Astrocyte (in vitro differentiated cells and primary cell): ENCODE data around the gene SERPINA1. TPM values are rescaled to one million over a fixed set of nuclear protein-coding genes. Genes with fewer than 3 reads are reported as not detected.
"Not testable (repeated sequence)": the region's sequence is repeated elsewhere in the genome, so short reads cannot be mapped to it uniquely, and the experiment has no call there.

Experiments used
- DNase-seq: peaks from one replicate; pipeline ENCODE4 v3.0.0-alpha.2; 2010; ENCODE audit warnings: low read depth
- FAIRE-seq: peaks from 2 replicates; lab custom pipeline; 2011; peaks lifted over from hg19 to GRCh38; lab: Jason Lieb, UNC
- H2AFZ ChIP-seq: 2 replicates; pipeline ENCODE4 v1.6.0; 2012; ENCODE audit warnings: low read depth, low read length, inconsistent platforms
- H3K27ac ChIP-seq: 2 replicates; pipeline ENCODE4 v1.5.1; 2011; ENCODE audit warnings: low read depth, low read length, inconsistent platforms
- H3K27me3 ChIP-seq: 2 replicates; pipeline ENCODE4 v1.6.0; 2011; ENCODE audit warnings: low read length, inconsistent platforms; ENCODE audit not compliant: insufficient read depth
- H3K36me3 ChIP-seq: 2 replicates; pipeline ENCODE4 v1.5.1; 2011; ENCODE audit warnings: low read length, inconsistent platforms; ENCODE audit not compliant: insufficient read depth
- H3K4me1 ChIP-seq: 2 replicates; pipeline ENCODE4 v1.5.1; 2011; ENCODE audit warnings: low read length, inconsistent platforms; ENCODE audit not compliant: insufficient read depth
- H3K4me2 ChIP-seq: 2 replicates; pipeline ENCODE4 v1.6.0; 2012; ENCODE audit warnings: low read length, inconsistent platforms
- H3K4me3 ChIP-seq: 2 replicates; pipeline ENCODE4 v1.5.1; 2011; ENCODE audit warnings: low read depth, mild to moderate bottlenecking, low read length, inconsistent platforms; ENCODE audit not compliant: insufficient read depth
- H3K79me2 ChIP-seq: 2 replicates; pipeline ENCODE4 v1.6.0; 2012; ENCODE audit warnings: mild to moderate bottlenecking, low read length, inconsistent platforms; ENCODE audit not compliant: insufficient read depth
- H3K9ac ChIP-seq: 2 replicates; pipeline ENCODE4 v1.6.0; 2012; ENCODE audit warnings: mild to moderate bottlenecking, low read length, inconsistent platforms
- H3K9me3 ChIP-seq: 2 replicates; pipeline ENCODE4 v1.5.1; 2012; ENCODE audit warnings: low read depth, mild to moderate bottlenecking, low read length, inconsistent platforms; ENCODE audit not compliant: insufficient read depth
- H4K20me1 ChIP-seq: 2 replicates; pipeline ENCODE4 v1.6.0; 2012; ENCODE audit warnings: low read length, inconsistent platforms; ENCODE audit not compliant: insufficient read depth
- H3K27ac Mint-ChIP-seq: one replicate; pipeline ENCODE4 v1.8.0; 2021; ENCODE audit warnings: mild to moderate bottlenecking, mixed read lengths; ENCODE audit not compliant: unreplicated experiment
- H3K27me3 Mint-ChIP-seq: one replicate; pipeline ENCODE4 v1.8.0; 2021; ENCODE audit warnings: low read depth, mixed read lengths; ENCODE audit not compliant: unreplicated experiment
- H3K36me3 Mint-ChIP-seq: one replicate; pipeline ENCODE4 v1.8.0; 2021; ENCODE audit warnings: low read depth, mixed read lengths; ENCODE audit not compliant: unreplicated experiment
- H3K4me1 Mint-ChIP-seq: one replicate; pipeline ENCODE4 v1.8.0; 2021; ENCODE audit warnings: low read depth, mixed read lengths; ENCODE audit not compliant: unreplicated experiment
- H3K4me3 Mint-ChIP-seq: one replicate; pipeline ENCODE4 v1.8.0; 2021; ENCODE audit warnings: mild to moderate bottlenecking, moderate library complexity, mixed read lengths; ENCODE audit not compliant: unreplicated experiment
- H3K9me3 Mint-ChIP-seq: one replicate; pipeline ENCODE4 v1.8.0; 2021; ENCODE audit warnings: mild to moderate bottlenecking, mixed read lengths; ENCODE audit not compliant: unreplicated experiment
- EZH2 ChIP-seq: IDR thresholded peaks from 2 replicates; pipeline ENCODE4 v1.6.1; 2012; ENCODE audit warnings: mild to moderate bottlenecking, low read length, inconsistent platforms; ENCODE audit not compliant: insufficient read depth
- total RNA-seq: library from RNA; stranded (reverse); gene quantifications from 2 replicates; pipeline ENCODE4 v1.2.1, GENCODE V29; 2021
- TF ChIP-seq, protein P1 (sequence below): IDR thresholded peaks from 2 replicates; pipeline ENCODE4 v1.5.1; 2011; ENCODE audit warnings: low read depth, mild to moderate bottlenecking, inconsistent platforms, low read length, moderate library complexity; ENCODE audit not compliant: insufficient read depth

The SERPINA1 gene
- total RNA-seq, 1 donor from 2014 or later = 0.98 TPM

DNA sequence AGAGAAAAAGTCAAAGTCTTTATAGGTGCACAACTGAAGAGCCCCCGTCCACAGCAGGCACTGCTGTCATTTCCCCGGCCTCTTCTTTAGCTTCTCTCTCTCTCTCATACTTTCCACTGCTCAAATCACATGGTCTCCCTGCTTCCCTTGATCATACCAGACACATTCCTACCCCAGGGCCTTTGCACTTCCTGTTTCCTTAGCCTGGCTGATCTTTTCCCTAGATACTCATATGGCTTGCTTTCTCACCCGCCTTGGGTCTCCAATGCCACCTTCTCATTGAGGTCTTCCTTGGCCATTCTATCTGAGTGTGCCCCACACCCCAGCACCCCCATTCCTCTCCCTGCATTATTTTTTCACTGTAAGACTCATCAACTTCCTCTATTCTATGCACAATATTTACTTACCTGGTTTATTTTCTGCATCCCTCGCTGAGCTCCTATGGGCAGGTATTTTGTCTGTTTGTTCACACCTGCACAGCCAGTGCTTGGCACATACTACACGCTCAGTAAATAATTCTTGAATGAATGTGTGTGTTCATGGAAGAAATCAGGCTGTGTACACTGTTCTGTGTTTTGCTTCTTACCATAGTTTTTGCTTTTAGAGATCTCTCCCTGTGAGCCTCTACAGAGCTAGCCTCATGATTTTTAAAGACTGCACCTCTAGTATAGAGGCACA lies 31.9 kb downstream of the SERPINA1 start:
- Mint-ChIP-seq H3K27me3 (peaks cover 2% of the 10 kb centered on the region), H3K4me3 (no peak overlapping the region), H3K4me1 (no peaks in the 10 kb centered on the region), H3K27ac (no peak overlapping the region), H3K9me3 (peaks cover 6% of the 10 kb centered on the region), H3K36me3 (no peaks in the 10 kb centered on the region)
- TF ChIP-seq, protein P1, sequence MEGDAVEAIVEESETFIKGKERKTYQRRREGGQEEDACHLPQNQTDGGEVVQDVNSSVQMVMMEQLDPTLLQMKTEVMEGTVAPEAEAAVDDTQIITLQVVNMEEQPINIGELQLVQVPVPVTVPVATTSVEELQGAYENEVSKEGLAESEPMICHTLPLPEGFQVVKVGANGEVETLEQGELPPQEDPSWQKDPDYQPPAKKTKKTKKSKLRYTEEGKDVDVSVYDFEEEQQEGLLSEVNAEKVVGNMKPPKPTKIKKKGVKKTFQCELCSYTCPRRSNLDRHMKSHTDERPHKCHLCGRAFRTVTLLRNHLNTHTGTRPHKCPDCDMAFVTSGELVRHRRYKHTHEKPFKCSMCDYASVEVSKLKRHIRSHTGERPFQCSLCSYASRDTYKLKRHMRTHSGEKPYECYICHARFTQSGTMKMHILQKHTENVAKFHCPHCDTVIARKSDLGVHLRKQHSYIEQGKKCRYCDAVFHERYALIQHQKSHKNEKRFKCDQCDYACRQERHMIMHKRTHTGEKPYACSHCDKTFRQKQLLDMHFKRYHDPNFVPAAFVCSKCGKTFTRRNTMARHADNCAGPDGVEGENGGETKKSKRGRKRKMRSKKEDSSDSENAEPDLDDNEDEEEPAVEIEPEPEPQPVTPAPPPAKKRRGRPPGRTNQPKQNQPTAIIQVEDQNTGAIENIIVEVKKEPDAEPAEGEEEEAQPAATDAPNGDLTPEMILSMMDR = no peak
- TF ChIP-seq EZH2 = no peak
- Histone ChIP-seq H4K20me1 (no peaks in the 10 kb centered on the region), H3K4me3 (no peak overlapping the region), H3K4me2 (no peak overlapping the region), H3K4me1 (no peaks in the 10 kb centered on the region), H3K36me3 (no peaks in the 10 kb centered on the region), H3K27me3 (no peaks in the 10 kb centered on the region), H3K27ac (no peak overlapping the region), H3K9ac (no peak overlapping the region), H2AFZ (no peak overlapping the region), H3K9me3 (no peaks in the 10 kb centered on the region), H3K79me2 (no peaks in the 10 kb centered on the region)
- no peak for DNase-seq
- no peak for FAIRE-seq

DNA sequence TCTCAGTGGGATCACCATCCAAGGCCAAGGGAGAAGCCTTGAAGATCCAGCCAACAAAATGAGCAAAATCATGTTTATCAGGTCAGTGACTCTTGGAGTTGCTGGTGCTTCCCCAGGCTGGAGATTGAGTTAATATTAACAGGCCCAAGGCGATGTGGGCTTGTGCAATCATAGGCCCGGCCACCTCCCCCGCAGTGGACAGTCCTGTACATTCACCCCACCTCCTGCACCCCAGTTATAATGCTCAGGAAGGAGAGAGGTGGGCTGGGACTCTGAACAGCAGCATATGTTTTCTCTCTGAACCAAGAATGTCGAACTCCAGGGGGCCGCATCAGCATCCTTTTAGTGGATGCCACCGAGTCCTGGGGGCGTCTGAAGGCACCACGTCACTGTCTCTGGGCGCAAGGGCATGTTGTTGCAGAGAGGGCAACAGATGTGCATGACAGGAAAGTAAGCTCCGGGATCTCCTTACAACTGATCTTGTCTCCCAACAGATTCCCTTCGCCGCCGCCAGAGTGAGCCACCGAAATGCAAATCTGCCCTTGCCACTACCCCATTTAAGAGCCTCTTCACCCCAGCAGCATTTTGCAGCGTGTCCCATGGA lies 33.1 kb downstream of the SERPINA1 start:
- Mint-ChIP-seq H3K27me3 (peaks cover 2% of the 10 kb centered on the region), H3K36me3 (no peaks in the 10 kb centered on the region), H3K4me3 (no peak overlapping the region), H3K9me3 (peaks cover 9% of the 10 kb centered on the region), H3K27ac (peak overlapping the region; percentile 43), H3K4me1 (no peaks in the 10 kb centered on the region)
- Histone ChIP-seq H3K9me3 (no peaks in the 10 kb centered on the region), H3K4me3 (no peak overlapping the region), H3K4me2 (peak overlapping the region; percentile 25), H3K9ac (no peak overlapping the region), H3K27ac (no peak overlapping the region), H2AFZ (peak overlapping the region; percentile 9), H3K36me3 (no peaks in the 10 kb centered on the region), H3K27me3 (no peaks in the 10 kb centered on the region), H4K20me1 (no peaks in the 10 kb centered on the region), H3K79me2 (no peaks in the 10 kb centered on the region), H3K4me1 (no peaks in the 10 kb centered on the region)
- DNase-seq = peak; percentile 36
- no peak for FAIRE-seq
- no peak for TF ChIP-seq EZH2
- TF ChIP-seq, protein P1 = peak; percentile 27

DNA sequence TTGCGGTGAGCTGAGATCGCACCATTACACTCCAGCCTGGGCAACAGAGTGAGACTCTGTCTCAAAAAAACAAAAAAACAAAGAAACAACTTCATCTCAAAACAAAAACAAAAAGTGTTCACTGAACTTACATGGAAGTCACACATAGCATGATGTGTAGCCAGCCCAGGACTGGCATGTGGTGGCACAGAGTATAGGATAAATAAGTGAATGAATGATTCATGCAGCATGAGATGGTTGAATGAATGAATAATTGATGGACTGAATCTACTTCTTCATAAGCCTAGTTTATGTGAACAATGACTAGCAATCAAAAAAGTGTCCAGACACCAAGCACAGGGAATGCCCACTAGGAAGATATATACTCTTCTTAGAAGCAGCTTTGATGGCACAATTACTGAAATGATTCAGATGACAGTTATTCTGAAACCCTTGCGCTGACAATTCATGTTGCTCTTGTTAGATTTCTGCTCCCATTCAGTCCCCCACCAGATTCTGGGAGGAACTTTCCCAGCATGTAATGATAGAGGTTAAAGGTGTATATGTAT lies 33.7 kb downstream of the SERPINA1 start:
- Histone ChIP-seq H3K79me2 (no peaks in the 10 kb centered on the region), H3K4me1 (no peaks in the 10 kb centered on the region), H3K27me3 (no peaks in the 10 kb centered on the region), H3K27ac (no peak overlapping the region), H3K4me3 (no peak overlapping the region), H3K9ac (no peak overlapping the region), H3K36me3 (no peaks in the 10 kb centered on the region), H2AFZ (no peak overlapping the region), H4K20me1 (no peaks in the 10 kb centered on the region), H3K4me2 (peak overlapping the region; percentile 25), H3K9me3 (no peaks in the 10 kb centered on the region)
- H3K9me3 Mint-ChIP-seq = peaks cover 10% of the 10 kb centered on the region
- H3K27ac Mint-ChIP-seq = peak overlapping the region; percentile 43
- no peak for DNase-seq
- TF ChIP-seq, protein P1 = no peak
- no peak for TF ChIP-seq EZH2
- no peak for FAIRE-seq
- H3K36me3 Mint-ChIP-seq = no peaks in the 10 kb centered on the region
- no peaks in the 10 kb centered on the region for H3K4me1 Mint-ChIP-seq
- peaks cover 4% of the 10 kb centered on the region for H3K27me3 Mint-ChIP-seq
- no peak overlapping the region for H3K4me3 Mint-ChIP-seq

DNA sequence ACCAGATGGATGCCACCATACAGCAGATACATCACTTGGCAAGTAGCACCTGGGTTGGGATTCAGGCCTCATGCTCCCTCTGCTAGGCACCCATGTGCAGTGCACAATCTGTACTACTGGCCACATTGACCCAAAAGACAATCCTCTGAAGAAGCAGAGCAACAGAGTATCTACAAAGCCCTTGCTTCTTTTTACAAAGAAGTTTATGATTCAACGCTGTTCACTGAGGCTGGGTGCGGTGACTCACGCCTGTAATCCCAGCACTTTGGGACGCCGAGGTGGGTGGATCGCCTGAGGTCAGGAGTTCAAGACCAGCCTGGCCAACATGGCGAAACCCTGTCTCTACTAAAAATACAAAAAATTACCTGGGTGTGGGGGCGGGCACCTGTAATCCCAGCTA lies 34.2 kb downstream of the SERPINA1 start:
- H3K4me2 ChIP-seq, H3K4me3 Mint-ChIP-seq, FAIRE-seq, H3K4me1 Mint-ChIP-seq, DNase-seq, H3K79me2 ChIP-seq, H3K36me3 Mint-ChIP-seq, H3K27me3 ChIP-seq, H3K27ac Mint-ChIP-seq, H3K27ac ChIP-seq, H3K36me3 ChIP-seq, H4K20me1 ChIP-seq, H3K4me3 ChIP-seq, H3K9me3 ChIP-seq, H3K27me3 Mint-ChIP-seq, H3K9ac ChIP-seq, H2AFZ ChIP-seq, H3K4me1 ChIP-seq: not testable (repeated sequence)
- peaks cover 16% of the 10 kb centered on the region for H3K9me3 Mint-ChIP-seq
